OCI-LY3 (cell line): Measurements from ENCODE around the gene KRTAP5-3.
A peak's percentile ranks its signal among the peaks of the same experiment; 100 is the strongest.

Experiments
- H2AFZ ChIP-seq: fragments of 200-600, 300-600 bp; shearing (Covaris generic); 2 replicates; pipeline ENCODE4 v1.6.0; 2014; ENCODE audit warnings: antibody characterized with exemption, low read depth, low read length
- H3K27ac ChIP-seq: fragments of 200-600, 300-600 bp; sonication (generic); 2 replicates; pipeline ENCODE4 v1.5.1; 2014; ENCODE audit warnings: mild to moderate bottlenecking, low read length, moderate library complexity, mixed read lengths
- H3K27me3 ChIP-seq: fragments of 200-600, 300-600 bp; sonication (generic); 2 replicates; pipeline ENCODE4 v1.6.1; 2014; ENCODE audit warnings: low read depth, low read length, mixed read lengths
- H3K36me3 ChIP-seq: fragments of 200-600, 300-600 bp; sonication (generic); replicated peaks from 2 replicates; pipeline ENCODE3; 2014; ENCODE audit warnings: low read depth, low read length, mixed read lengths
- H3K4me1 ChIP-seq: fragments of 300-600, 200-600 bp; sonication (generic); 2 replicates; pipeline ENCODE4 v1.6.1; 2014; ENCODE audit warnings: low read length, mixed read lengths
- H3K4me2 ChIP-seq: fragments of 200-600, 300-600 bp; sonication (generic); 2 replicates; pipeline ENCODE4 v1.6.1; 2014; ENCODE audit warnings: low read length, mixed read lengths
- H3K4me3 ChIP-seq: fragments of 300-600, 200-600 bp; sonication (generic); 2 replicates; pipeline ENCODE4 v1.5.1; 2014; ENCODE audit warnings: antibody characterized with exemption, mild to moderate bottlenecking, low read length, moderate library complexity
- H3K79me2 ChIP-seq: fragments of 300-600, 200-600 bp; shearing (Covaris generic); 2 replicates; pipeline ENCODE4 v1.6.1; 2014; ENCODE audit warnings: mild to moderate bottlenecking, low read length, mixed read lengths
- H3K9ac ChIP-seq: fragments of 300-600, 200-600 bp; shearing (Covaris generic); 2 replicates; pipeline ENCODE4 v1.6.0; 2014; ENCODE audit warnings: mild to moderate bottlenecking, low read length, moderate library complexity
- H3K9me3 ChIP-seq: fragments of 200-600, 300-600 bp; shearing (Covaris generic); 2 replicates; pipeline ENCODE4 v1.6.1; 2014; ENCODE audit warnings: low read length, mixed read lengths; ENCODE audit not compliant: insufficient read depth
- H4K20me1 ChIP-seq: fragments of 200-600, 300-600 bp; sonication (generic); 2 replicates; pipeline ENCODE4 v1.6.1; 2016; ENCODE audit warnings: low read length, mixed read lengths; ENCODE audit not compliant: insufficient read depth
- EZH2phosphoT487 ChIP-seq: fragments of 200-600 bp; shearing (Covaris generic); IDR thresholded peaks from 2 replicates; pipeline ENCODE4 v1.6.1; 2018; ENCODE audit warnings: antibody characterized with exemption, mixed run types, low read depth
- TF ChIP-seq, protein P1 (sequence below): fragments of 200-600, 300-600 bp; sonication (generic); IDR thresholded peaks from 2 replicates; pipeline ENCODE4 v1.5.1; 2014; ENCODE audit warnings: antibody characterized with exemption, low read length, low read depth

KRTAP5-3 gene

GRCh38 chr11:1632053-1632714 is 23.9 kb upstream of the KRTAP5-3 start:
- peaks cover 52% of the 10 kb centered on the region for H3K27me3 ChIP-seq
- TF ChIP-seq, protein P1, sequence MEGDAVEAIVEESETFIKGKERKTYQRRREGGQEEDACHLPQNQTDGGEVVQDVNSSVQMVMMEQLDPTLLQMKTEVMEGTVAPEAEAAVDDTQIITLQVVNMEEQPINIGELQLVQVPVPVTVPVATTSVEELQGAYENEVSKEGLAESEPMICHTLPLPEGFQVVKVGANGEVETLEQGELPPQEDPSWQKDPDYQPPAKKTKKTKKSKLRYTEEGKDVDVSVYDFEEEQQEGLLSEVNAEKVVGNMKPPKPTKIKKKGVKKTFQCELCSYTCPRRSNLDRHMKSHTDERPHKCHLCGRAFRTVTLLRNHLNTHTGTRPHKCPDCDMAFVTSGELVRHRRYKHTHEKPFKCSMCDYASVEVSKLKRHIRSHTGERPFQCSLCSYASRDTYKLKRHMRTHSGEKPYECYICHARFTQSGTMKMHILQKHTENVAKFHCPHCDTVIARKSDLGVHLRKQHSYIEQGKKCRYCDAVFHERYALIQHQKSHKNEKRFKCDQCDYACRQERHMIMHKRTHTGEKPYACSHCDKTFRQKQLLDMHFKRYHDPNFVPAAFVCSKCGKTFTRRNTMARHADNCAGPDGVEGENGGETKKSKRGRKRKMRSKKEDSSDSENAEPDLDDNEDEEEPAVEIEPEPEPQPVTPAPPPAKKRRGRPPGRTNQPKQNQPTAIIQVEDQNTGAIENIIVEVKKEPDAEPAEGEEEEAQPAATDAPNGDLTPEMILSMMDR, result no peak
- TF ChIP-seq EZH2phosphoT487, result no peak
- H3K27ac ChIP-seq, result no peak overlapping the region
- H2AFZ ChIP-seq, result no peak overlapping the region
- no peak overlapping the region for H3K4me2 ChIP-seq
- no peak overlapping the region for H3K9ac ChIP-seq
- no peaks in the 10 kb centered on the region for H4K20me1 ChIP-seq
- H3K79me2 ChIP-seq, result no peaks in the 10 kb centered on the region
- H3K4me1 ChIP-seq, result no peaks in the 10 kb centered on the region
- H3K4me3 ChIP-seq, result no peak overlapping the region
- no peaks in the 10 kb centered on the region for H3K9me3 ChIP-seq
- no peaks in the 10 kb centered on the region for H3K36me3 ChIP-seq

DNA sequence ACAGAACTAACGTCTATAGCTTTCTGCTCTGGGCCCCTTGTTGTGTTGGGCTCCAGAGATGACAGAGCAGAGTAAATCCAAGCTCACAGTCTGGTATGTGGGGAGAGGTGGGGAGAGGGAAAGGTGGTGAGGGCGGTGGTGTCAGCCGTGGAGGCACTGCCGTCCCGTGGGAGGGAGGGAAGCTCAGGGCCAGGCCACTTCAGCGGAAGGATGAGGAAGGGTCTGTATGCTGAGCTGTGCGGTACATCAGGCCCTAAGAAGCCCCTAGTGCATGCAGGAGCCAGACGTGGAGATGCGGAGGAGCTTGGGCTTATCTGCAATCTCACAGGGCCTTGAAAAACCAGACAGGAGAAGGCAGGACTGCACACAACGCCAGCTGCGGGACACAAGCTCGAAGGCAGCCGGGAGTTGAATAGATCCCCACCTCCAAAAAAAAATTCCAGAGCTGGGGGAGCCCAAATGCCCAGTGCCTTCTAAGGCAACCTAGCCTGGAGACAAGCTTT is 22.9 kb upstream of the KRTAP5-3 start:
- H3K27ac ChIP-seq, result no peak overlapping the region
- no peaks in the 10 kb centered on the region for H3K9me3 ChIP-seq
- TF ChIP-seq EZH2phosphoT487, result no peak
- TF ChIP-seq, protein P1, result no peak
- peaks cover 59% of the 10 kb centered on the region for H3K27me3 ChIP-seq
- H3K4me2 ChIP-seq, result no peak overlapping the region
- H3K4me3 ChIP-seq, result no peak overlapping the region
- no peaks in the 10 kb centered on the region for H3K4me1 ChIP-seq
- no peaks in the 10 kb centered on the region for H4K20me1 ChIP-seq
- H3K36me3 ChIP-seq, result no peaks in the 10 kb centered on the region
- no peak overlapping the region for H3K9ac ChIP-seq
- H3K79me2 ChIP-seq, result no peaks in the 10 kb centered on the region
- no peak overlapping the region for H2AFZ ChIP-seq

DNA sequence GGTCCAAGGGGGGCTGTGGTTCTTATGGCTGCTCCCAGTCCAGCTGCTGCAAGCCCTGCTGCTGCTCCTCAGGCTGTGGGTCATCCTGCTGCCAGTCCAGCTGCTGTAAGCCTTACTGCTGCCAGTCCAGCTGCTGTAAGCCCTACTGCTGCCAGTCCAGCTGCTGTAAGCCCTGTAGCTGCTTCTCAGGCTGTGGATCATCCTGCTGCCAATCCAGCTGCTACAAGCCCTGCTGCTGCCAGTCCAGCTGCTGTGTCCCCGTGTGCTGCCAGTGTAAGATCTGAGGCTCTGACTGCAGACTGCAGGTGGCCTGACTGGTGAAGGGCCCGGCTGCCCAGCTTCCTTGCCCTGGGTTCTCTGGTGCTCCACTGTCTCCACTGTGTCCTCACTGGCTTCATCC is 22.0 kb upstream of the KRTAP5-3 start:
- no peak overlapping the region for H3K4me2 ChIP-seq
- H3K79me2 ChIP-seq, result no peaks in the 10 kb centered on the region
- H3K27ac ChIP-seq, result no peak overlapping the region
- no peak overlapping the region for H3K9ac ChIP-seq
- TF ChIP-seq, protein P1, result no peak
- TF ChIP-seq EZH2phosphoT487, result no peak
- H3K9me3 ChIP-seq, result no peaks in the 10 kb centered on the region
- no peaks in the 10 kb centered on the region for H3K4me1 ChIP-seq
- no peaks in the 10 kb centered on the region for H3K36me3 ChIP-seq
- H3K27me3 ChIP-seq, result peaks cover 61% of the 10 kb centered on the region
- no peaks in the 10 kb centered on the region for H4K20me1 ChIP-seq
- no peak overlapping the region for H2AFZ ChIP-seq
- H3K4me3 ChIP-seq, result no peak overlapping the region

GRCh38 chr11:1629326-1630185 is 21.3 kb upstream of the KRTAP5-3 start, which contains the start of gene KRTAP5-5:
KRTAP5-5 (plus strand) TSS chr11:1629775; CDS start chr11:1629841, 66 bp downstream.
- H3K4me2 ChIP-seq, result peak within 1 kb of the TSS; percentile 27; the same call in 1 of the 2 replicates
- no peak within 1 kb of the TSS for H3K9ac ChIP-seq
- TF ChIP-seq EZH2phosphoT487, result no peak
- TF ChIP-seq, protein P1, result no peak
- no peak within 1 kb of the TSS for H3K27ac ChIP-seq
- H3K27me3 ChIP-seq, result peaks cover 67% of the 10 kb centered on the region
- H4K20me1 ChIP-seq, result no peaks in the 10 kb centered on the region
- H3K79me2 ChIP-seq, result no peaks in the 10 kb centered on the region
- no peaks in the 10 kb centered on the region for H3K4me1 ChIP-seq
- H3K4me3 ChIP-seq, result no peak within 1 kb of the TSS
- H3K36me3 ChIP-seq, result no peaks in the 10 kb centered on the region
- H3K9me3 ChIP-seq, result no peaks in the 10 kb centered on the region
- H2AFZ ChIP-seq, result no peak within 1 kb of the TSS
